Measurements from ENCODE around the gene TTLL3. TPM values are rescaled to one million over a fixed set of nuclear protein-coding genes. Genes with fewer than 3 reads are reported as not detected.

Gene TTLL3
- total RNA-seq, 1 donor from 2014 or later: 98.3 TPM

- no peak for DNase-seq (ENCODE audit: low spot score)
Measured at GRCh38 chr3:9807981-9808344, 2.1 kb upstream of the TTLL3 start.

DNA sequence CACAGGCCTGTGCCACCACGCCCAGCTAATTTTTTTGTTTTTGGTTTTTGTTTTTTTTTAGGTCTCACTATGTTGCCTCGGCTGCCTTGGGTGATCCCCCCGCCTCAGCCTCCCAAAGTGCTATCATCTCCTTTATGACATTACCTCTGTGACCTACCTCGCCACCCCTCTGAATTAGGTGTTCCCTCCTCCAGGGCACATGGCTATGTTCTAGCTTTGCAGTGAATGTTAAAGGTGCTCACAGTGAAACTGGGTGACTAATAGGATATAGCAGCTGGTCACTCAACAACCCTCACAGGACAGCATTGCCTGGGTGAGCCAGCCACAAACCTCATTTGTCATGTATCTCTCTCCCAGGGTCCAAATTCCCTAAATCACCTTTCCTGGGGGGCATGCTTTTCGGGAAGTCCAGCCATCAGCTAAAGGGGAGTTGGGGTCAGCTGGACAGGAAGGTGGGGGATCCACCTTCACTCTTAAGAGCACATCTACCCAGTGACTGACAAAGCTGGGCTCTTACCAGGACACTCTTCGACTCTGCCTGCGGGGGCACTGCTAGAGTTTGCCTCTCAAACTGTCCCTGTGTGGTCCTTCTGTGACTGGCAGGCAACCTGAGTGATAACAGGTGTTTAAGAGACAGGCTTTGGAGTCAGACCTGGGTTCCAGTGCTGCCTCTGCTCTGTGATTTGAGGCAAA lies 1.6 kb upstream of the TTLL3 start:
- DNase-seq (ENCODE audit: low spot score): no peak

- DNase-seq (ENCODE audit: low spot score): no peak
Measured at GRCh38 chr3:9809239-9809614, 835 bp upstream of the TTLL3 start.

GRCh38 chr3:9810433-9810770 lies 340 bp downstream of the TTLL3 start:
- DNase-seq (ENCODE audit: low spot score): no peak

GRCh38 chr3:9810846-9811245 lies 784 bp downstream of the TTLL3 start:
- DNase-seq (ENCODE audit: low spot score): no peak

DNA sequence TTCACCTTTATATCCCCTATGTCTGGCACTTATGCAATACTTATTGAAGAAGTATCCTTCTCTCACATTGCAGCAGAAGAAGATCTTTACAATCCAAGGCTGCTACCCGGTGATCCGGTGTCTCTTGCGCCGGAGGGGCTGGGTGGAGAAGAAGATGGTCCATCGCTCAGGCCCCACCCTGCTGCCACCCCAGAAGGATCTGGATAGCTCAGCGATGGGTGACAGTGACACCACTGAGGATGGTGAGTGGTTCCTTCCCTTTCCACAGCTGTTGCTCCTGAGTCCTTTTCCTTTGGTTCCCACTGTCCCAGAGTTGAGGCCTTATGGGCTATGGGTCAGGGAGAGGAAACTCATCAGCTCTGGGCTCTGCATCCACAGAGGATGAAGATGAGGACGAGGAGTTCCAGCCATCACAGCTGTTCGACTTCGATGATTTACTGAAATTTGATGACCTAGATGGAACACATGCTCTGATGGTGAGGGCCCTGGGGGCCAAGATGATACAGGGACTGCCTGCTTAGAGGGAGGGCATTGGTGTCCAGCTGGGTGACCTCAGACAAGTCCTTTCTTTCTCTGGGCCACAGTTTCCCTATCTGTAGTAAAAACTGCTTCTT lies 2.9 kb downstream of the TTLL3 start:
- DNase-seq (ENCODE audit: low spot score): no peak

DNA sequence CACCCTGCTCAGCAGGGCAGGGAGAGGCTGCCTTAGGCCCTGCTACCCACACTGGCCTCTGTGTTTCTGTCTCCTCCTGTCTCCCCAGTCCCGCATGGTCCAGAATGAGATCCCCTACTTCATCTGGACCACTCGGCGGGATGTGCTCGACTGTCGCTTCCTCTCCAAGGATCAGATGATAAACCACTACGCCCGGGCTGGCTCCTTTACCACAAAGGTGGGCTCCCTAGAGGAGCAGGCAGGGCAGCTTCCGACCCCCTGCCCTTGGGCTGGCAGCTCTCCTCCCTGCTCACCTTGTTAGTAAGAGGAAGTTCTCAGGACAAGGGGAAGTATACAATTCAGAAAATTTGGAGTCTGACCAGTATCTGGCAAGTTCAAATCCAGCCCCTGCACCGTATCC lies 5.9 kb downstream of the TTLL3 start:
- no peak for DNase-seq (ENCODE audit: low spot score)

DNA sequence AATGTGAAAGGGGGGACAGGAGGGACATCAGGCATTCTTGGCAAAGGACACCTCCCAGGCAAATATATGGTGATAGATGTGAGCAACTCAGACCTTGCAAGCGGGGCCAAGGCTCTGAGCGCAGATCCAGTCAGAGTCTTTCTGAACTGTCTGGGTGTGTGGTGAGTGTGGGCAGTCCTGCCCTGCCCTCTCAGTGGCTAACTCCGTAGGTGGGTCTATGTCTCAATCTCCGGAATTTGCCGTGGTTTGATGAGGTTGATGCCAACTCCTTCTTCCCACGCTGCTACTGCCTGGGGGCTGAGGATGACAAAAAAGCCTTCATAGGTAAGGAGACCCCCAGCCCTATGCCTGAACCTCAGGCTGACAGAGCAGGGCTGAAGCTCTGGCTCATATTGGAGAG lies 7.4 kb downstream of the TTLL3 start:
- DNase-seq (ENCODE audit: low spot score): no peak

DNA sequence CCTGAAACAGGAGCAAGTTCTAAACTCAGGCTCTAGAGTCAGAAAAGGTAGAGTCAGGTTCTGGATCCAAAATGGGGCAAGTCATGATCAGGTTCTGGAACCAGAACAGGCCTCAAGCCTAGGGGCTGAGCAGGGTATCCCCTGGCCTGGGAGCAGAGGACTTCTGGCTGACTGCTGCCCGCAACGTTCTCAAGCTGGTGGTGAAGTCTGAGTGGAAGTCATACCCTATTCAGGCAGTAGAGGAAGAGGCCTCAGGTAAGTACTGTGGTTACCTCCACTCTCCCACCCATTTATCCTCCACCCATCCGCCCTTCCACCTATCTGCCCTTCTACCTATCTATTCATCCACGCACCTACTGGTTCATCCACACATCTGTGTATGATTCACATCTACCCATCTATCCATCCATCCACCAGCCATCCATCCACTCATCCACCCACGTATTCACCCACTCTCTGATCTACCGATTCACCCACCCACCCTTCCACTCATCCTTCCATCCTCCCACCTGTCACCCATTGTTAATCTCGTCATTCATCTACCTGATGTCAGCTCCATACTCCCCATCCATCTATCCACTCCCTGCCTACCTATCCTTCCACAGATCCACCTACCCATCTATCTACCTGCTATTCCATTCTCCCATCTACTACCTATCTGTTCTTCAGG lies 8.7 kb downstream of the TTLL3 start:
- DNase-seq (ENCODE audit: low spot score): no peak

DNA sequence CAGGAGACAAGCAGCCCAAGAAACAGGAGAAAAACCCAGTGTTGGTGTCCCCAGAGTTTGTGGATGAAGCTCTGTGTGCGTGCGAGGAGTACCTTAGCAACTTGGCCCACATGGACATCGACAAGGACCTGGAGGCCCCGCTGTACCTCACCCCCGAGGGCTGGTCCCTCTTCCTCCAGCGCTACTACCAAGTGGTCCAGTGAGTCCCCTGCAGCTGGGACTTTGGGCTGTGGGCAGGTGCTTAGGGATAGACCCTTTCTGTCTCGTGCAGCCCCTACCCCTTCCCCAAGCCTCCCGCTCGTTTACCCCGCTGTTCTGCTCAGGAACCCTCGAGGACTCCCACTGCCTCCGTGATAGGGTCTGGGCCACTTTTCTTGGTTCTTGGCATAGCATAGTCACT lies 10.5 kb downstream of the TTLL3 start:
- no peak for DNase-seq (ENCODE audit: low spot score)

DNA sequence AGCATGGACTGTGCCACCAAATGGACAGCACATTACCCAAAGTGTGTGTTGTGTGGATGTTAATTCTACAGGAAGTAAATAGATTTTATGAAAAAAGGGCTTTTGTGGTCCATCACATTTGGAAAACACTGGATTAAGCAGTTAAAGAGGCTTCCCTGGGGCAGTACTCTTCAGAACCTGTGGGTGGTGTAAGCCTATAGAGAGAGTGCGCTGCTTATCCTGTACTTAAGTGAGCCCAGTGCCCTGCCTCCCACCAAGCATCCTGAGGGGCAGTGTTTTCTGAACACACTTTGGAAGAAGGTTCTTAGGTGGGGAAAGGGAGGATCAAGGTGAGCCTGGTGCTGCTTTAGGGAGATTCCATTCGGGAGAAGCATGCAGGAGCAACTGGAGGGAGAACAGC lies 10.9 kb downstream of the TTLL3 start:
- no peak for DNase-seq (ENCODE audit: low spot score)

DNA sequence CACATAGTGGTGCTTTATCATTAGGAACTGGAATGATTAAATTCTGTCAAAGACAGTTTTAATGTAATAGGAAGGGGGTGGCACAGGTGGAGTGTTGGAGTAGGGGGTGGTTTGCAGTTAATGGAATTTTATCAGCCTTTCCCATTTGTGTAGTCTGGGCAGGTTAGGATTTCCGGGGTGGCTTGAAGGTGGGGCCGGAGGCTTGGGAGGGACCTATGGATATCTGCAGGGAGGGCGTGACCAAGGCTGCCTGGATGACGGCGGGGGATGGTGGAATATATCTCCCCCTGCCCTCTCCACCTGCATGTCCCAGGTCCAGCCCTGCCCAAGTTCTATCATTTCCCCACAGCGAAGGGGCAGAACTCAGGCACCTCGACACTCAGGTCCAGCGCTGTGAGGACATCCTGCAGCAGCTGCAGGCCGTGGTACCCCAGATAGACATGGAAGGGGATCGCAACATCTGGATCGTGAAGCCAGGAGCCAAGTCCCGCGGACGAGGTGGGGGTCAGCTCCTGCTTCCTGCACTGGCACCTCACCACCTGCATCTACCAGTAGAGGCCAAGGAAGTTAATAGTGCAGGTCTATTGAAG lies 15.5 kb downstream of the TTLL3 start:
- DNase-seq (ENCODE audit: low spot score): no peak

- no peak for DNase-seq (ENCODE audit: low spot score)
Measured at GRCh38 chr3:9826815-9827573, 16.9 kb downstream of the TTLL3 start.

- no peak for DNase-seq (ENCODE audit: low spot score)
Measured at GRCh38 chr3:9828801-9829755, 19.0 kb downstream of the TTLL3 start.

DNA sequence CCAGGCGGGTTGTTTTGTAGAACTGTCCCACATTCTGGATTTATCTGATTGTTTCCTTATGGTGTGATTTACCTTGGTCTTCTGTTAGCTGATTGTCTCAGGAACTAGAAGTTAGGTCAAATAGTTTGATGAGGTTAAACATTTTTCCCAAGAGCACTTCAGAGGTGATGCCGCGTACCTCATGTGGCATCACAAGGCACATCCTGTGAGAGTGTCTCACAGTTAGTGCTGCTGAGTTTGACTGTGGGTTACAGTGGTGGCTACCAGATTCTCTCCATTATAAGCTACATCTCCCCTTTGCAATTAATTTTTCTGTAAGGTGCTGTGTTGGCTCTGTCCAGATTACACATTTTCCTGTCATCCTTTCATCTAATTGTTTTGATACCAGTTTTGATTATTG lies 21.2 kb downstream of the TTLL3 start:
- no peak for DNase-seq (ENCODE audit: low spot score)

- DNase-seq (ENCODE audit: low spot score): no peak
Measured at GRCh38 chr3:9833078-9833477, 23.0 kb downstream of the TTLL3 start.

GRCh38 chr3:9834520-9835380 lies 24.7 kb downstream of the TTLL3 start:
- DNase-seq (ENCODE audit: low spot score): no peak

GRCh38 chr3:9837701-9838582 lies 27.9 kb downstream of the TTLL3 start:
- no peak for DNase-seq (ENCODE audit: low spot score)

- DNase-seq (ENCODE audit: low spot score): no peak
Measured at GRCh38 chr3:9838856-9839255, 28.8 kb downstream of the TTLL3 start.
